Lung (tissue), 12 donors: ENCODE data around the gene AGBL4. TPM values are rescaled to one million over a fixed set of nuclear protein-coding genes. Genes with fewer than 3 reads are reported as not detected.

Experiments used
- ATAC-seq: fragments of 200-7000 bp; cut with Tn5 transposase; one replicate; pipeline ENCODE4 v1.9.1; 2020; ENCODE audit warnings: moderate number of reproducible peaks; ENCODE audit not compliant: insufficient read depth, low FRiP score
- DNase-seq, 3 donors: peaks; one replicate each; pipeline ENCODE4 v3.0.0-alpha.2; 2013 to 2017
- H3K27ac ChIP-seq, 2 donors: one replicate each; pipeline ENCODE4 v1.5.1; 2013; ENCODE audit warnings: mild to moderate bottlenecking in 2 of 2, moderate library complexity in 2 of 2, control low read depth in 1 of 2, inconsistent platforms in 1 of 2, low read depth in 1 of 2, low read length in 1 of 2
- H3K27me3 ChIP-seq, 3 donors: one replicate each; pipeline ENCODE4 v1.5.1; 2013; ENCODE audit warnings: low read length in 2 of 3; ENCODE audit not compliant: control insufficient read depth in 3 of 3, insufficient read depth in 3 of 3
- H3K36me3 ChIP-seq, 4 donors: one replicate each; pipeline ENCODE4 v1.5.1; 2013; ENCODE audit warnings: low read length in 4 of 4, mild to moderate bottlenecking in 1 of 4, moderate library complexity in 1 of 4; ENCODE audit not compliant: control insufficient read depth in 4 of 4, insufficient read depth in 4 of 4
- H3K4me1 ChIP-seq, 5 donors: one replicate each; pipeline ENCODE4 v1.5.1; 2013; ENCODE audit warnings: low read length in 5 of 5, mild to moderate bottlenecking in 2 of 5, moderate library complexity in 1 of 5; ENCODE audit not compliant: control insufficient read depth in 5 of 5, insufficient read depth in 5 of 5
- H3K4me3 ChIP-seq: one replicate; pipeline ENCODE4 v1.5.1; 2013; ENCODE audit warnings: mild to moderate bottlenecking, control low read depth, moderate library complexity
- H3K9ac ChIP-seq, 2 donors: one replicate each; pipeline ENCODE4 v1.5.1; 2013; ENCODE audit warnings: low read length in 2 of 2, control low read depth in 1 of 2; ENCODE audit not compliant: insufficient read depth in 1 of 2
- H3K9me3 ChIP-seq, 4 donors: one replicate each; pipeline ENCODE4 v1.5.1; 2013; ENCODE audit warnings: low read length in 3 of 4, mild to moderate bottlenecking in 1 of 4, moderate library complexity in 1 of 4; ENCODE audit not compliant: control insufficient read depth in 4 of 4, insufficient read depth in 3 of 4
- CTCF ChIP-seq: IDR thresholded peaks from 2 replicates; pipeline ENCODE4 v1.5.1; 2012; ENCODE audit warnings: mild to moderate bottlenecking; ENCODE audit errors: control extremely low read depth, extremely low read depth
- WGBS, 2 donors: extraction: QIAGEN DNeasy Blood & Tissue Kit; methylation state at CpG; one replicate each; pipeline ENCODE4 v1.1.7; 2013; 5-methylcytosine and 5-hydroxymethylcytosine counted together
- polyA plus RNA-seq, 2 donors: library from polyadenylated mRNA; stranded (reverse); fragments of 200-250 nt; gene quantifications; one replicate each; pipeline ENCODE4 v1.2.1, GENCODE V29; 2013
- total RNA-seq, 2 donors: library from RNA; depleted of rRNA in 1 of 2; stranded (reverse); fragments of >200 nt in 1 of 2; gene quantifications; one replicate each; pipeline ENCODE4 v1.2.1, GENCODE V29; 2014 to 2021
- donor health status: control.
- donor health status: control.
- donor health status: Bipolar disorder and iron deficiency.
- donor health status: healthy.
- donor health status: DM: yes; HTN: yes; CAD: no.

The AGBL4 gene
- total and polyA plus RNA-seq, 4 donors: 0.24 to 7.5 (median 2.6) TPM

- Histone ChIP-seq H3K27me3 (no peaks in the 10 kb centered on the region), H3K9ac (no peak overlapping the region), H3K4me1 (no peaks in the 10 kb centered on the region), H3K9me3 (no peaks in the 10 kb centered on the region), H3K36me3 (no peaks in the 10 kb centered on the region), H3K4me3 (no peak overlapping the region), H3K27ac (no peak overlapping the region)
- no peak for TF ChIP-seq CTCF
- DNase-seq (no peak), ATAC-seq (no peak)
These were observed 1426.1 kb downstream of the AGBL4 start for GRCh38 chr1:48597663-48598062.

GRCh38 chr1:48596046-48596445 is 1427.7 kb downstream of the AGBL4 start:
- DNase-seq (no peak), ATAC-seq (no peak)
- H3K9me3 ChIP-seq: no peaks in the 10 kb centered on the region
- WGBS, 2 donors: 84 to 86% methylated on average over 2 of the region's 2 CpGs
- no peak for TF ChIP-seq CTCF
- no peak overlapping the region for H3K9ac ChIP-seq
- H3K27me3 ChIP-seq: peaks cover 0 to 2% (median 0%) of the 10 kb centered on the region in 3 donors
- H3K27ac ChIP-seq: no peak overlapping the region
- H3K4me1 ChIP-seq: no peaks in the 10 kb centered on the region
- no peak overlapping the region for H3K4me3 ChIP-seq
- no peaks in the 10 kb centered on the region for H3K36me3 ChIP-seq

- TF ChIP-seq CTCF: no peak
- Histone ChIP-seq H3K27ac (no peak overlapping the region), H3K9ac (no peak overlapping the region), H3K4me3 (no peak overlapping the region), H3K36me3 (no peaks in the 10 kb centered on the region), H3K4me1 (no peaks in the 10 kb centered on the region), H3K27me3 (peaks cover 0 to 2% (median 0%) of the 10 kb centered on the region in 3 donors), H3K9me3 (no peaks in the 10 kb centered on the region)
- WGBS, 2 donors: 89 to 93% methylated on average over 5 of the region's 5 CpGs
- DNase-seq (no peak), ATAC-seq (no peak)
These were observed 1428.1 kb downstream of the AGBL4 start for GRCh38 chr1:48595613-48596012.

GRCh38 chr1:48592330-48592729 is 1431.4 kb downstream of the AGBL4 start:
- ATAC-seq: no peak
- 59 to 69% methylated on average over 1 of the region's 1 CpG for WGBS, 2 donors

More at GRCh38 chr1:48592330-48592729, 1431.4 kb downstream of the AGBL4 start:
- DNase-seq: no peak
- Histone ChIP-seq H3K36me3 (no peaks in the 10 kb centered on the region), H3K27me3 (peaks cover 0 to 2% (median 0%) of the 10 kb centered on the region in 3 donors), H3K4me3 (no peak overlapping the region), H3K9ac (no peak overlapping the region), H3K9me3 (no peaks in the 10 kb centered on the region), H3K27ac (no peak overlapping the region), H3K4me1 (no peaks in the 10 kb centered on the region)
- TF ChIP-seq CTCF: no peak
